NCI-H82 (cell line): ENCODE measurements around the gene EME2.
"Not testable (repeated sequence)": the region's sequence is repeated elsewhere in the genome, so short reads cannot be mapped to it uniquely, and the experiment has no call there.

ENCODE experiments used
- DNase-seq: peaks from one replicate; lab custom pipeline; 2025; lab: John Stamatoyannopoulos, UW

EME2 gene, protein sequence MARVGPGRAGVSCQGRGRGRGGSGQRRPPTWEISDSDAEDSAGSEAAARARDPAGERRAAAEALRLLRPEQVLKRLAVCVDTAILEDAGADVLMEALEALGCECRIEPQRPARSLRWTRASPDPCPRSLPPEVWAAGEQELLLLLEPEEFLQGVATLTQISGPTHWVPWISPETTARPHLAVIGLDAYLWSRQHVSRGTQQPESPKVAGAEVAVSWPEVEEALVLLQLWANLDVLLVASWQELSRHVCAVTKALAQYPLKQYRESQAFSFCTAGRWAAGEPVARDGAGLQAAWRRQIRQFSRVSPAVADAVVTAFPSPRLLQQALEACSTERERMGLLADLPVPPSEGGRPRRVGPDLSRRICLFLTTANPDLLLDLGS

DNA sequence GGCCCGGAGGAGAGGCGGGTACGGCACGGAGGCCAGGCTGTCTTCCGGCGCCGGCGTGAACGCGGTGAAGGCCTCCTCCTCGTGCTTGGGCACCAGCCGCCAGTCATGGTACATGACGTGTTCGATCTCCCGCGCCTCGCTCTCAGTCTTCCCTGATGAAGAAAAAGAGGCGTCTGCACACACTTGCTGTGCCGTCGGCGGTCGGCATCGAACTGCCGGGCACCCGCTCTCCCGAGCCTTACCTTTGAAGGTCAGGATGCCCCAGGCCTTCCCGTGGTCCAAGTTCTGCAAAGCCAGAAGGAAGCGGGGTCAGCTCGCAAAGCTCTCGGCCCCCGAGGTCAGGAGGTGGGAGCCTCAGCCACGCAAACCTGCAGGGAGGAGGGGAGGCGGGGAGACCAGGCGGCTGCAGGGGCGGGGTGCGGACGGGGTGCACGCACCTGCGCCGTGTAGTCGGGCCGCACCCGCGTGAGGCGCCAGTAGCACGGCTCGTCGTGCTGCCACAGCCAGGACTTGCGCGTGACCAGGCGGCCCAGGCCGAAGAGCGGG is at the start of gene EME2:
Gene EME2 (plus strand): TSS at position 449 of the 546 bp plus-strand sequence. CDS start 418 bp downstream, outside the sequence.
- peak; percentile 48 for DNase-seq

GRCh38 chr16:1723450-1724147 is 49.0 kb upstream of the EME2 start:
- DNase-seq: peak; percentile 53

DNA sequence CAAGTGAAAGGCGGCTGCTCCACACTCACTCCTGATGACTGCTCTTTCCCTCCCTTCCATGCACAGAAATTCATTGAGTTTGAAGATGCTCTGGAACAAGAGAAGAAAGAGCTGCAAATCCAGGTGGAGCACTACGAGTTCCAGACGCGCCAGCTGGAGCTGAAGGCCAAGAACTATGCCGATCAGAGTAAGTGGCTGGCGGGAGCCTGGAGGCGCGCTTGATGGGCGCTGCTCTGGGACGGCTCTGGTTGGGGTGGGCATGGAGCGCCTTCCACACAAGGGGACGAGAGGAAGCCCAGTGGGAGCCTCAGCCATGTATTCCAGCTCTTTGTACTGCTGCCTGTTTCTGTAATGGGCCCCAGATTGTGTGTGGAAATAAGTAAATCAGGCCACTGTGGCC is 48.1 kb upstream of the EME2 start:
- no peak for DNase-seq

DNA sequence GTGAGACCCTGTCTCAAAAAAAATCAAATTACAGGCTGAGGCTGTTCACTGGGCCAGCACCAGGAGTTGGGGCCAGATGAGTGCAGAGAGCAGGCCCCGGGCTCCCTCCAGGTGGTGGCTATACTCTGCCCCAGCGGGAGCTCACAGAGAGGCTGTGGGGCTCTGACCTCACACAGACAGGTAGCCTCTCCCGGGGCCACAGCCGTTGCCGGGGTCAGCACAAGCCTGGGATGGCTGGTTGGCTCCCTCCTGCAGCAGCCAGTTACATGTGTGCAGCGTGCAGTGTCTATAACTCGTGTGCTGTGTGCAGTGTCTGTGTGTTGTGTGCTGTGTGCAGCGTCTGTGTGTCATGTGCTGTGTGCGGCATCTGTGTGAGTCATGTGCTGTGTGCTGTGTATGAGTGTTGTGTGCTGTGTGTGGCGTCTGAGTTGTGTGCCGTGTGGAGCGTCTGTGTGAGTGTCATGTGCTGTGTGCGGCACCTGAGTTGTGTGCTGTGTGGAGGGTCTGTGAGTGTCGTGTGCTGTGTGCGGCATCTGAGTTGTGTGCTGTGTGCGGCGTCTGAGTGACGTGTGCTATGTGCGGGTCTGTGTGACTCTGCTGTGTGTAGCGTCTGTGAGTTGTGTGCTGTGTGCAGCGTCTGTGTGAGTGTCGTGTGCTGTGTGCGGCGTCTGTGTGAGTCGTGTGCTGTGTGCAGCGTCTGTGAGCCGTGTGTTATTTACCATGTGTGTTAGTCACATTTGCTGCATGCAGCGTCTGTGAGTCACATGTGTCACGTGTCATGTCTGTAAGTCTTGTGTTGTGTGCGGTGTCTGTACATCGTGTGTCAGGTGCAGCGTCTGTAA is 45.7 kb upstream of the EME2 start:
- no peak for DNase-seq

DNA sequence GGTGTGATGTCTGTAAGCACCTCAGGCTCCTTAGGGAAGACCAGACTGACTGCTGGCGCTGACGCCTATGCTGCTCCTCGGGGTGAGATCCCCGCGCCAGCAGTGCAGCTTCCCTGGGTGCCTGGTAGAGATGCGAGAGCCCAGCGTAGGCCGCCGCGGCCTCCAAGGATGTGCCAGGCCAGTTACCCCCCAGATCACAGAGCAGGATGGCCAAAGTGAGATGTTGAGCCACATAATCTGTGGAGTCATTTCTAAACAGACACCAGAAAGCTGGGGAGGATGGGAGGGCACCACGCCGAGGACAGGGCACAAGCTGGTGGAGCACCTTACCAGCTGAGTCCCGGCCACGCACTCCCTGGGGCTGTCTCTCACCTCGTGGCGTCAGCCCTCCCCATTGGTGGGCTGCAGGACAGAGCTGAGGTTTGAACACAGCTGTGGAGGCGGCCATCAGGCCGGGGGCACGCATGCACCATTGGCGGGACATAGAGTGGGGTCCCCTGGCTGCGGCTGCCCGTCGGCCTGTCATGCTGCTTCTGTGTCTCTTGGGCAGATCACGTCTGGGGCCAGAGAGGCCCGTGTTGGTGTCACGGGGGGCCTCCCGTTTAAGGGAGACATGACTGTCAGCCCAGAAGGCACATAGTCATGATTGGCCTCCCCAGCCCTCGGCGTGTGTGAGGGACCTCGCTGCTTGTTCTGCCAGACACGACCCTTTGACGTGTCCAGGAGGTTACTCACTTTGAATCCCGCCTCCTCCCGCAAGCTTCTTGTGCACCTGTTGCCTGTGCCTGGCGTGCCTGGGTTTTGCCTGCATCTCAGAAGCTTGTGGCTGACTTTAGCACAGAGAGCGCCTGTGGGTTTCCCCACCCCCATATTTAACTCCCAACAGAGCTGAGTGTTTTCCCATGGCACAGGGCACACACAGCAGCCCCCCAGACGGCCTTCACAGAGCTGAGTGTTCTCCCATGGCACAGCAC is 44.7 kb upstream of the EME2 start:
- no peak for DNase-seq

DNA sequence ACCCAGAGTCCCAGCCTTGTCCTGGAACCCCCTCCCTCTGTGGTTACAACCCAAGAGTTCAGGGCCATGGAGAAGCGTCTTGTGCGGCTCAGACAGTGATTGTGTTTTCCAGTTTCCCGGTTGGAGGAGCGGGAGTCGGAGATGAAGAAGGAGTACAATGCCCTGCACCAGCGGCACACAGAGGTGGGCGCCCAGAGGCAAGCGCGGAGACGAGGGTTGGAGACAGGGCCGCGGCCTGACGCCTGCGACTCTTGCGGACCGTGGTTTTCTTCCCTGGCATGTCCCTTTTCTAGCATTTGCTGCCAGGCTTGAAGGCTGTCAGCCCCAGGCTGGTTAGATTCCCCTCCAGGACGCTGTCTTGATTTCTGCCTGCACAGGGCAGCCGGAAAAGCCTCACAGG is 43.6 kb upstream of the EME2 start:
- no peak for DNase-seq

GRCh38 chr16:1729445-1729844 is 43.2 kb upstream of the EME2 start:
- no peak for DNase-seq

GRCh38 chr16:1731073-1731472 is 41.5 kb upstream of the EME2 start:
- no peak for DNase-seq

GRCh38 chr16:1731603-1732002 is 41.0 kb upstream of the EME2 start:
- no peak for DNase-seq

DNA sequence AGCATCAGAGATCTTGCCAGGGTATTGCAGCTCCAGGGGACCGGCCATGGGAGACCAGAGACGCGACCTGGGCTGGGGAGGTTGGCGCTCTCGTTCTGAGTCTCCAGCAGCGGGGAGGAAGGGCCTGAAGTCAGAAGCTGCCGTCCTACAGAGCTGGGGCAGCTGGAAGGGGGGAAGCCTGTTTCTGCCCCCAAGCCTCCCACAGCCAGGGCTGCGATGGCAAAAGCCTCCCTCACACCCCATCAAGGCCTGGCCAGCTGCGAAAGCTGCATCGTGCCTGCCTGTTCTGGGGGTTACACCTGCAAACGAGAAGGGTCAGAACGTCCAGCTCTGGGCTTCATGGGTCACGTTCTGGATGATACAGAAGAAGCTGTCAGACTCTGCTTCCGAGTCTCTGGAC is 40.5 kb upstream of the EME2 start:
- no peak for DNase-seq

DNA sequence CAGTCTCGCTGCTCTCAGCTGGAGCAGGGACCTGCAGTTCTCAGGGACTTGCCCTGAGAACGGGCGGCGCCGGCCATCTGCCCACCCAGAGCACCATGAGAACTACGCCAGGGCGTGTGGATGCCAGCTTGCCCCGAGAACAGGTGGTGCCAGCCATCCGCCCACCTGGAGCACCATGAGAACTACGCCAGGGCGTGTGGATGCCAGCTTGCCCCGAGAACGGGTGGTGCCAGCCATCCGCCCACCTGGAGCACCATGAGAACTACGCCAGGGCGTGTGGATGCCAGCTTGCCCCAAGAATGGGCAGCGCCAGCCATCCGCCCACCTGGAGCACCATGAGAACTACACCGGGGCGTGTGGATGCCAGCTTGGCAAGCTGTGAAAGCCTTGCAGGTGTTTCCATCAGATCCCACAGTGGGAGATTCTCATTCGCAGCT is 40.0 kb upstream of the EME2 start:
- DNase-seq: not testable (repeated sequence)

- no peak for DNase-seq
These were observed 38.5 kb upstream of the EME2 start for GRCh38 chr16:1734123-1734522.

DNA sequence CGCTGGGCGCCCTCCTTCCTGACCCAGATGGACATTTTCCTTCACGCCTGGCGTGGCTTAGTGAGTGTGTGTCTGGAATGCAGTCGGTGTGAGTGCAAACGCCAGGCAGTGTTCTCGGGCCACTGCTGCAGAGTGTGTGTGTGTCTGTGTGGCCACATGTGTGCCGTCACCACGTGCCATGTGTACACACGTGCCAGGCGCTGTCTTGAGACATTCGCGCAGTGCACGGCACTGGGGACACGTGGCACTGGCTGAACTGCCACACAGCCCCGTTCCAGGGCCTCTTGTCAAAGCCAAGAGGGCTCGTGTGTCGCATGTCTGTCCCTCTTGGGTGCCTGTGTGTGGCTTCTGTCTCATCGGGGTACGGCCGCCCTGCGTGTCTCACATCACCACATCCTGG is 37.8 kb upstream of the EME2 start:
- no peak for DNase-seq

- DNase-seq: no peak
These were observed 32.4 kb upstream of the EME2 start for GRCh38 chr16:1740234-1740633.

- DNase-seq: no peak
These were observed 31.7 kb upstream of the EME2 start for GRCh38 chr16:1740781-1741490.

DNA sequence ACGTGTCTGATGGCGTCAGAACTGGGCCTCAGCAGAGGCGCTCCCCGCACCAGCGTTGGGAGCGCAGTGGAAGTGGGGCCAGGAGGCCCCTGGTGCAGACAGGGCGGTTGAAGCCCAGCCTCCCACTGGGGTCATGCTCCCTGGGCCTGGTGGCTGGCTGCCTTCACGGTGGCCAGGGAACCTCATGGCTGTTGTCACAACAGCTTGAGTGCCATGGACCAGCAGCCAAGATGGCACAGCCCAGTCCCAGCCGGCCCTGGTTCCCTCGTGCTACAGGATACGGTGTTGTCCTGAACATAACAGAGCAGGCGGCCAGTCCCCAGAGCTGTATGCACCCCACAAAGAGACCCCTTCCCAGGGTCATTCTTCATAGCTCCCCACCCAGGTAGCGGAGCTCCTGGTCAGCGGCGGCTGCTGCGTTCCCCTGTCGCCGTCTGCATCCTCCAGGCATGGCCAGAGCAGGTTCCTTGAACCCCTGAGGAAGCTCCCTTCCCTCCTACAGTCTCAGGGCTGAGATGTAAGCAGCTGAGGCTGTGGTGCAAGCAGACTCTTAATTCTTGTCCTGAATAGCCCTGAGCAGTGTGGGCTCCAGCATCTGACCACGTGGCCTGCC is 31.0 kb upstream of the EME2 start:
- DNase-seq: no peak

DNA sequence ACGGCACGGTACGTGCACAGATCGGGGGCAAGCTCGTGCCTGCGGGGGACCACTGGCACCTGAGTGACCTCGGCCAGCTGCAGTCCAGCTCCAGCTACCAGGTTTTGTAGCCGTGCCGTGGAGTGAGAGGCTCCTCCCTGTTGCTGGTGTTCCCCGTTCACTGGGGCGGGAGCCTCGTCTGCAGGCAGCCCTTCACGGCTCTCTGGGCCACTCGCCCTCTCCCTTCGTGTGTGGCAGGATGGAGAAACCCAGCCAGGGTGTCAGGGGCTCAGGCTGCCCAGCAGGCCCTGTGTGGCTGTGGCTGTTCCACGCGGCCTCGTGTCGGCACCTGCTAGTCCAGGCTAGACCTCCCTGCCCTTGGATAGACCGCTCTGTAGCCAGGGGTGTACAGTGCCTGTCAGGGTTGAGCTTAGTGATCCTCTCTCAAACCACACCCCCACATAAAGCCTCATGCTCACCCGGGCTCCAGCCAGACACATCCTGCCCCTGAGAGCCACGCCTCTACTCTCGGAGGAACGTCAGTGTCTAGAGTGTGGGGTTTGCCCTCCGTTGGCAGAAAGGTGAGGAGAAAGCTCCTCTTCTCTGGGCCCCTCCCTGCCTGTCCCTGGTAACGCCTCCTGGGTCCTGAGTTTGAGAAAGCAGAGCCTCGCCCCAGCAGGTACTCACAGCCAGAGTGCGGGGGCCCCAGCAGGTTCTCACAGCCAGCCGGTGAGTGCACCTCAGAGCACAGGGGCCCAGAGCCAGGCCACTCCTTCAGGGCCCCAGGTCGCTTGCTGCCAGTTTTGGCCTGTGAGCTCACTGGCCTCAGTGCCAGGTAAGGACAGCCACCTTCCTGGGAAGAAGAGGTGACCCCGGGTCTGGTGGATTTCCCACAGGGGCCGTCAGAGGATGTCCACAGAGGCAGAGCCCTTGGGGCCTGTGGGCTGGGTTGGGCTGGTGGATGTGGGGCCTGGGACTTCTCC is 29.0 kb upstream of the EME2 start:
- no peak for DNase-seq

DNA sequence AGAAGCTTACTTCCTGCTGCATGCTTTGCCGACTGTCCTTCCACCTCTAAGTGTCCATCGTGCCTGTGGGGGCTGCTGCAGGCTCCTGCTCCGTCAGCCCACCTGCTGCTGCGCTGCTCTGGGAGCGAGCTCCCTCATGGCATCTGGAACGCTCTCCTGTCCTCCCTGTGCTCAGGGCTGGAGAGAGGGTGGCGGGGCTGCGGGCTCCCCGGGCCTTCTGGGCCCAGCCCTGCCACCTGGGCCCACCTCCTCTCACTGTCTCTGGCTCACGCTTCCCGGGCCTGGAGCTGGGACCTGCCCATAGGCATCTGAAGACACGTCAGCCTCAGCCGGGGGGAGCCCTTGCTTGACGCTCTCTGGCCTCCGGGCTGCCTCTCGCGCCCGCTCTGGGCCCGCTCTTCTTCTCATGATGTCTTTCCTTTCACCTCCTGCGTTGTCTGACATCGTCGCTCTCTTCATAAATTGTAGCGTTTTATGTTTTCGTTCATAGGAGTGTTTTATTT is 28.2 kb upstream of the EME2 start:
- no peak for DNase-seq
